ENCODE measurements around the gene GDF11.

GDF11 gene

DNA sequence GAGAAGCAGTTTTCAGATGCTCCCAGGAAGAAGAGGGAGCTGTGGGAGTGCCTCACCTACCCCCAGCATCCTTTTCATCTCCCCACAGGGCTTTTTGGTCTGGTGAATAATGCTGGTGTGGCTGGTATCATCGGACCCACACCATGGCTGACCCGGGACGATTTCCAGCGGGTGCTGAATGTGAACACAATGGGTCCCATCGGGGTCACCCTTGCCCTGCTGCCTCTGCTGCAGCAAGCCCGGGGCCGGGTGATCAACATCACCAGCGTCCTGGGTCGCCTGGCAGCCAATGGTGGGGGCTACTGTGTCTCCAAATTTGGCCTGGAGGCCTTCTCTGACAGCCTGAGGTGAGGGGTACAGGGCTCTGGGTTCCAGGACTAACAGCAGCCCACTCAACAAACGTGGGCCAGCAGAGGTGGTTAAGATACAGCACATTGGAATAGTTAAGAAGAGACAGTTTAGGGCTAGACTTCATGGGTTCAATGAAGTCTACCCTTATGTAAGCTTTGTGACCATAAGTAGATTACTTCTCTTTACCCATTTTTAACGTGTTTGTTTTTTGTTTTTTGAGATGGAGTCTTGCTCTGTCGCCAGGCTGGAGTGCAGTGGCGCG, 21.2 kb upstream of the GDF11 start:
- TF ChIP-seq, protein P1, sequence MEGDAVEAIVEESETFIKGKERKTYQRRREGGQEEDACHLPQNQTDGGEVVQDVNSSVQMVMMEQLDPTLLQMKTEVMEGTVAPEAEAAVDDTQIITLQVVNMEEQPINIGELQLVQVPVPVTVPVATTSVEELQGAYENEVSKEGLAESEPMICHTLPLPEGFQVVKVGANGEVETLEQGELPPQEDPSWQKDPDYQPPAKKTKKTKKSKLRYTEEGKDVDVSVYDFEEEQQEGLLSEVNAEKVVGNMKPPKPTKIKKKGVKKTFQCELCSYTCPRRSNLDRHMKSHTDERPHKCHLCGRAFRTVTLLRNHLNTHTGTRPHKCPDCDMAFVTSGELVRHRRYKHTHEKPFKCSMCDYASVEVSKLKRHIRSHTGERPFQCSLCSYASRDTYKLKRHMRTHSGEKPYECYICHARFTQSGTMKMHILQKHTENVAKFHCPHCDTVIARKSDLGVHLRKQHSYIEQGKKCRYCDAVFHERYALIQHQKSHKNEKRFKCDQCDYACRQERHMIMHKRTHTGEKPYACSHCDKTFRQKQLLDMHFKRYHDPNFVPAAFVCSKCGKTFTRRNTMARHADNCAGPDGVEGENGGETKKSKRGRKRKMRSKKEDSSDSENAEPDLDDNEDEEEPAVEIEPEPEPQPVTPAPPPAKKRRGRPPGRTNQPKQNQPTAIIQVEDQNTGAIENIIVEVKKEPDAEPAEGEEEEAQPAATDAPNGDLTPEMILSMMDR (IDR thresholded peaks at IDR 0.05; ENCODE audit: insufficient read depth, low read length, poor library complexity, severe bottlenecking), result no peak
- no peak for TF ChIP-seq EZH2phosphoT487 (conservative IDR thresholded peaks at IDR 0.05; ENCODE audit: low read length)
- Histone ChIP-seq H3K9ac (ENCODE audit: low read length) (no peak overlapping the region), H3K27ac (ENCODE audit: low read depth, low read length) (no peak overlapping the region), H3K79me2 (ENCODE audit: insufficient read depth, low read length) (no peaks in the 10 kb centered on the region), H3K27me3 (ENCODE audit: low read length) (no peaks in the 10 kb centered on the region), H2AFZ (ENCODE audit: low read depth, low read length, severe bottlenecking) (no peak overlapping the region), H3K9me2 (replicated peaks; ENCODE audit: insufficient read depth, low read length) (no peaks in the 10 kb centered on the region), H3K9me3 (ENCODE audit: insufficient read depth, low read length) (no peaks in the 10 kb centered on the region), H3F3A (ENCODE audit: insufficient read depth) (peaks cover 10% of the 10 kb centered on the region), H3K4me2 (ENCODE audit: low read depth, low read length, poor library complexity, severe bottlenecking) (no peak overlapping the region), H3K4me3 (ENCODE audit: insufficient read depth, low read length, poor library complexity, severe bottlenecking) (no peak overlapping the region), H4K20me1 (ENCODE audit: low read depth, low read length) (no peaks in the 10 kb centered on the region), H3K36me3 (ENCODE audit: low read length) (no peaks in the 10 kb centered on the region)

- no peak overlapping the region for H3K27ac ChIP-seq (ENCODE audit: low read depth, low read length)
- no peak overlapping the region for H3K4me3 ChIP-seq (ENCODE audit: insufficient read depth, low read length, poor library complexity, severe bottlenecking)
- no peaks in the 10 kb centered on the region for H3K9me2 ChIP-seq (replicated peaks; ENCODE audit: insufficient read depth, low read length)
- H3K9ac ChIP-seq (ENCODE audit: low read length), result no peak overlapping the region
- 0 out of 2 replicates have a peak, but pooled peaks cover under 1% of the 10 kb centered on the region for H3K79me2 ChIP-seq (ENCODE audit: insufficient read depth, low read length)
- no peak overlapping the region for H2AFZ ChIP-seq (ENCODE audit: low read depth, low read length, severe bottlenecking)
- no peak for TF ChIP-seq EZH2phosphoT487 (conservative IDR thresholded peaks at IDR 0.05; ENCODE audit: low read length)
- TF ChIP-seq, protein P1 (IDR thresholded peaks at IDR 0.05; ENCODE audit: insufficient read depth, low read length, poor library complexity, severe bottlenecking), result no peak
- no peaks in the 10 kb centered on the region for H4K20me1 ChIP-seq (ENCODE audit: low read depth, low read length)
- H3F3A ChIP-seq (ENCODE audit: insufficient read depth), result peaks cover 14% of the 10 kb centered on the region
- H3K9me3 ChIP-seq (ENCODE audit: insufficient read depth, low read length), result no peaks in the 10 kb centered on the region
- H3K36me3 ChIP-seq (ENCODE audit: low read length), result no peaks in the 10 kb centered on the region
- no peak overlapping the region for H3K4me2 ChIP-seq (ENCODE audit: low read depth, low read length, poor library complexity, severe bottlenecking)
- H3K27me3 ChIP-seq (ENCODE audit: low read length), result no peaks in the 10 kb centered on the region
Measured at GRCh38 chr12:55722948-55723347, 20.0 kb upstream of the GDF11 start.

DNA sequence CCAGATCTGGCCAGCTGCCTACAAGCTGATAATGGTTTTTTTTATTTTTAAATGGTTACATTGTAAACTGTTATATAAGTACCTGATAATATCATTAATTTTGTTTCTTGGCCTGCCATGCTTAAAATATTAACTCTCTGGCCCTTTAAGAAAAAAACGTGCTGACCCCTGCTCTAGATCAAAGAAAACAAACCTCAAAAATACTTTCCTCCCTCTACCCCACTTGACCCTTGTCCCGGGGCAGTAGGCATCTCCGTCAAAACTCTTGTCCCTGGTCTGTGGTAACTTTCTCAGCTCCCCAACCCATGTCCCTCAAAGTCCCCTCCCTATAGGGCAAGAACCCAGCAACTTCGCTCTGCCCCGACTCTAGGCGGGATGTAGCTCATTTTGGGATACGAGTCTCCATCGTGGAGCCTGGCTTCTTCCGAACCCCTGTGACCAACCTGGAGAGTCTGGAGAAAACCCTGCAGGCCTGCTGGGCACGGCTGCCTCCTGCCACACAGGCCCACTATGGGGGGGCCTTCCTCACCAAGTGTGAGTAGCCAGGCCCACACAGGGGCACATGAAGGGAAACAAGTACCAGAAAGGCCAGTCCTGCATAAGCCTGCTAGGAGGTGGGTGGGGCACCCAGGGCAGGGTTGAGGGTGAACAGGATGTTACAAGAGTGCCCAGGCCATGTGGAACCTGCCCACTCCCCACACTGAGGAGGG, 19.3 kb upstream of the GDF11 start:
- Histone ChIP-seq H3K9me2 (replicated peaks; ENCODE audit: insufficient read depth, low read length) (no peaks in the 10 kb centered on the region), H3F3A (ENCODE audit: insufficient read depth) (peaks cover 14% of the 10 kb centered on the region), H3K79me2 (ENCODE audit: insufficient read depth, low read length) (0 out of 2 replicates have a peak, but pooled peaks cover 6% of the 10 kb centered on the region), H3K4me3 (ENCODE audit: insufficient read depth, low read length, poor library complexity, severe bottlenecking) (no peak overlapping the region), H3K27me3 (ENCODE audit: low read length) (no peaks in the 10 kb centered on the region), H3K9ac (ENCODE audit: low read length) (no peak overlapping the region), H2AFZ (ENCODE audit: low read depth, low read length, severe bottlenecking) (no peak overlapping the region), H4K20me1 (ENCODE audit: low read depth, low read length) (no peaks in the 10 kb centered on the region), H3K9me3 (ENCODE audit: insufficient read depth, low read length) (no peaks in the 10 kb centered on the region), H3K27ac (ENCODE audit: low read depth, low read length) (no peak overlapping the region), H3K4me2 (ENCODE audit: low read depth, low read length, poor library complexity, severe bottlenecking) (no peak overlapping the region), H3K36me3 (ENCODE audit: low read length) (no peaks in the 10 kb centered on the region)
- TF ChIP-seq, protein P1 (IDR thresholded peaks at IDR 0.05; ENCODE audit: insufficient read depth, low read length, poor library complexity, severe bottlenecking), result no peak
- TF ChIP-seq EZH2phosphoT487 (conservative IDR thresholded peaks at IDR 0.05; ENCODE audit: low read length), result no peak

Data from SU-DHL-6 (cell line).